Cardiac fibroblast (primary cell): ENCODE measurements around the gene SKA2.

Experiments used
- DNase-seq, 2 donors: peaks; one replicate each; pipeline versions ENCODE4 v3.0.0 to v3.0.0-alpha.2; 2010; ENCODE audit warnings: low read depth in 2 of 2
- H3K4me3 ChIP-seq, 2 donors: replicated peaks in 1 of 2; 1 replicate in 1 of 2; 2 replicates in 1 of 2; pipeline ENCODE4 v1.5.1; 2011; ENCODE audit warnings: low read depth in 2 of 2, low read length in 2 of 2, mild to moderate bottlenecking in 2 of 2, moderate library complexity in 1 of 2
- TF ChIP-seq, protein P1 (sequence below): IDR thresholded peaks from one replicate; pipeline ENCODE4 v1.5.1; 2011; ENCODE audit warnings: low read depth, mild to moderate bottlenecking, low read length, inconsistent platforms

The SKA2 gene, protein sequence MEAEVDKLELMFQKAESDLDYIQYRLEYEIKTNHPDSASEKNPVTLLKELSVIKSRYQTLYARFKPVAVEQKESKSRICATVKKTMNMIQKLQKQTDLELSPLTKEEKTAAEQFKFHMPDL

DNA sequence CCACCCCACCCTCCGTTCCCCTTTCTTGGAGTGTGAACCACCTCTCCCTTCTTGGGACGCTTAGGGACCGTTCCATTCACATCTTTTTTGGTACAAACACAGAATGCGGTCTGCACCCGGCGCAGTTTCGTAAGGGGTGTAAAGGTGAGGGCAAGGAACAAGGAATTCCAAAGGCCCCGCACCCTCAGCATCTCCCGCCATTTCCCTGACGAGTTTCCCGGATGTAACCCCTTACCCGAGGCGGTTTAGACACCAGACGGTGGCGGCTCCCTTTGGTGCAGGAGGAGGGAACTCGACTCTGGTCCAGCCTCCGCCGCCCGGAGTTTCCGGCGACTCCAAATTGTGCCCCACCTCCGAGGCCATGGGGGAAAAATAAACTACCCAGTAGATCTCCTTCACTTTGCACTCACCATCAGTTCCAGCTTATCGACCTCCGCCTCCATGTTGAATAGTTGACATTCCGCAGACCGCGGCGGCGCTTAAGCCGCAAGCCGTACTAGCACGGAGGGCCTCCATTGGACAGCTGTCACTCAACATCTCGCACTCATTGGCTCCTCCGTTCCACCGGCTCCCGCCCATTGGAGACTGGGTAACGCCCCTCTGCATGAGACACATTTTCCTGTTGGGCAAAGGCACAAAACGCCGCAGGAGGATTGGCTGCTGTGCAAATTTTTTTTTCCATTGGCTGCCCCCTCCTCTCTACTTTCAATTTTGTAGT lies at the start of gene SKA2:
SKA2 (minus strand) TSS at position 466 of the 718 bp plus-strand sequence; CDS start at position 443, 23 bp downstream.
- no peak for DNase-seq
- peak within 1 kb of the TSS; percentile 85 to 87 for H3K4me3 ChIP-seq
- TF ChIP-seq, protein P1, sequence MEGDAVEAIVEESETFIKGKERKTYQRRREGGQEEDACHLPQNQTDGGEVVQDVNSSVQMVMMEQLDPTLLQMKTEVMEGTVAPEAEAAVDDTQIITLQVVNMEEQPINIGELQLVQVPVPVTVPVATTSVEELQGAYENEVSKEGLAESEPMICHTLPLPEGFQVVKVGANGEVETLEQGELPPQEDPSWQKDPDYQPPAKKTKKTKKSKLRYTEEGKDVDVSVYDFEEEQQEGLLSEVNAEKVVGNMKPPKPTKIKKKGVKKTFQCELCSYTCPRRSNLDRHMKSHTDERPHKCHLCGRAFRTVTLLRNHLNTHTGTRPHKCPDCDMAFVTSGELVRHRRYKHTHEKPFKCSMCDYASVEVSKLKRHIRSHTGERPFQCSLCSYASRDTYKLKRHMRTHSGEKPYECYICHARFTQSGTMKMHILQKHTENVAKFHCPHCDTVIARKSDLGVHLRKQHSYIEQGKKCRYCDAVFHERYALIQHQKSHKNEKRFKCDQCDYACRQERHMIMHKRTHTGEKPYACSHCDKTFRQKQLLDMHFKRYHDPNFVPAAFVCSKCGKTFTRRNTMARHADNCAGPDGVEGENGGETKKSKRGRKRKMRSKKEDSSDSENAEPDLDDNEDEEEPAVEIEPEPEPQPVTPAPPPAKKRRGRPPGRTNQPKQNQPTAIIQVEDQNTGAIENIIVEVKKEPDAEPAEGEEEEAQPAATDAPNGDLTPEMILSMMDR: no peak

DNA sequence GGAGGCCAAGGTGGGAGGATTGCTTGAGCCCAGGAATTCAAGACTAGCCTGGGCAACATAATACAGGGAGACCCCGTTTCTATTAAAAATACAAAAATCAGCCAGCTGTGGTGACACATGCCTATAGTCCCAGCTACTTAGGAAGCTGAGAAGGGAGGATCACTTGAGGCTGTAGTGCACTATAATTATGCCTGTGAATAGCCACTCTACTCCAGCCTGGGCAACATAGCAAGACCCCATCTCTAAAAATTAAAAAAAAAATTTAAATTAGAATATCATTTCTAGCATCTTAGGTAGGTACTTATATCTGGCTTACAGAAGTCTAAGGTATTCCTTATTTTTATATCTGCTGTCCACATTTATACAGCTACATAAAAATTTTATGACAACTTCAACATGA lies 47.3 kb upstream of the SKA2 start:
- H3K4me3 ChIP-seq: no peak overlapping the region
- no peak for DNase-seq
- TF ChIP-seq, protein P1: no peak

DNA sequence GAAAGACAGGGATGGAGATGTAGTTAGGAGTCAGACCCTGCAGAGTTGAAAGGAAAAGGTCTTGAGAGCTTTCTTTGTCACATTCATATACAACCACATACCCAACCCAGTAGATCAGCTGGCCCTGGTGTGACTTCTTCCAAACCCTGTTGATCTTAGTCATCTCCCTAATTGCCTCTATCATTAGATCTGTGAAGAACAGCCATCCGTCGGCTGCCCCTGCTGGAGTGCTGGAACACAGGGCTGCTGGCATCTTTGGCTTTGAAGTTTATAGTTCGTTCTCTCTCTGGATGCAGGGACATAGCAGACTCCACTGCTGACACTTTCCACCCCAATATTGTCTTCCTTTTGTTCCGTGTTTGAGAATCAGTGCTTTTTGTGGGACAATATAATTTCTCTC lies 44.4 kb upstream of the SKA2 start:
- TF ChIP-seq, protein P1: no peak
- DNase-seq: no peak
- no peak overlapping the region for H3K4me3 ChIP-seq

DNA sequence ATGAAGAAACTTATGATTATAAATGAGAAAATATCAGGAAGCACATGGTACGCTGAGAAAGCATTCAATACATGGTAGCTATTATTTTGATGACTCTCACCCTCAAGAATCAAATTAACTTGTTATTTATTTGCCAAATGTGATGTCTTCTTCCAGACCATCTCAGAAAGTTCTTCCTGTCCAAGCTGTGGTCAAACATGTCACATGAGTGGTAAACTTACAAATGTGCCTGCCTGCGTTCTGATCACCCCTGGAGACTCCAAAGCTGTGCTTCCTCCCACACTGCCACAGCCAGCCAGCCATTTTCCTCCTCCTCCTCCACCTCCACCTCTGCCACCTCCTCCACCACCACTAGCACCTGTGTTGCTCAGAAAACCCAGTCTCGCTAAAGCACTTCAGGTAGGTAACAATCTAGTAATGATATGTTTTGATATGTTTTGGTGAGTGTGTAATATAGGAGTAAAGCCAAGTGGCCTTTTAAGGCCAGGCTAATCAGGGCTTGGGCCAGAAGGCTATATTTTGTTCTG lies 38.4 kb upstream of the SKA2 start:
- no peak for DNase-seq
- no peak overlapping the region for H3K4me3 ChIP-seq
- TF ChIP-seq, protein P1: no peak

DNA sequence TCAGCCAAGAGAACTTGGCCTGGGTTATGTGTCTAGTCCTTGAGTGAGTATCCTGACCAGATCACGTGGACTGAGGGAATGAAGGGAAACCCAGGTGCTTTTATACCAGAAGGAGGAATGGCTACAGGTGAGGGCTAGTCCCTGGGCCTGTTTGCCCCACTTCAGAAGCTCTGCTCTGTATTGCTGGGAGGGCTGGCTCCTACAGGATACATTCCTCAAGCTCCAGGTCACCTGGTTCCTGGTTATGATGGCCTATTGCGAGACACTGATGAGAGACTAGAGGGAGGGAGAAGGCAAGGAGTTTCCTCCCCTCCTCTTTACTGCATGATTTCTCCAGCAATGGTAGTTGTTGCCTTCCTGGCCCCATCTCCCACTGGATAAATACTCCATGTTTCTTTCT lies 35.8 kb upstream of the SKA2 start:
- DNase-seq: no peak
- TF ChIP-seq, protein P1: no peak
- H3K4me3 ChIP-seq: no peak overlapping the region

DNA sequence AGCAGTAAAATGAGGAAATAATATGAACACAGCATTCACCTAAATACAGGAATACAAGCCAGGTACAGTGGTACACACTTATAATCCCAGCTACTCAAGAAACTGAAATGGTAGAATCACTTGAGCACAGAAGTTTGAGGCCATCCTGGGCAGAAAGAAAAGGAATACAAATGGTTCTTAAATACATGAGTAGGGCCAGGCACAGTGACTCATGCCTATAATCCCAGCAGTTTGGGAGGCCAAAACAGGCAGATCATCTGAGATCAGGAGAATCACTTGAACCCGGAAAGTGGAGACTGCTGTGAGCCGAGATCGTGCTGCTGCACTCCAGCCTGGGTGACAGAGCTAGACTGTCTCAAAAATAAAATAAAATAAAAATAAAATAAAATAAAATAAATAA lies 31.9 kb upstream of the SKA2 start:
- DNase-seq: peak in 1 of 2 donors; percentile 15
- TF ChIP-seq, protein P1: no peak
- H3K4me3 ChIP-seq: no peak overlapping the region

DNA sequence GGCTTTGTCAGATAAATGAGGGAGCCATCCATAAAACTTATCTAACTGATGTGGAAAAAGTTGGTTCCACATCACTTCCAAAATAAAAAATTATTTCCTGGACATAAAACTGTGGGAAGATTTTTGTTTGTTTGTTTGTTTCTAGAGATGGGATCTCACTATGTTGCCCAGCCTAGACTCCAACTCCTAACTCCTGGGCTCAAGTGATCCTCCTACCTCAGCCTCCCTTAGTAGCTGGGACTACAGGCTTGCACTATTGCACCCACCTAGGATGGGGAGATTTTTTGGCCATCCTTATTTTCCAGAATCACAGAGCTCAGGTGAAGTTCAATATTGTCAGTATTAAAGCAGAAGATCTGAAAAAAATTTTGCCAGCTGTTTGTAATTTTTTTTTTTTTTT lies 31.0 kb upstream of the SKA2 start:
- DNase-seq: no peak
- TF ChIP-seq, protein P1: no peak
- H3K4me3 ChIP-seq: no peak overlapping the region
